PC-9 (cell line): ENCODE results near the gene ADAMTSL3. TPM values are rescaled to one million over a fixed set of nuclear protein-coding genes. Genes with fewer than 3 reads are reported as not detected.

Source experiments
- BruUV-seq: library from RNA; stranded (reverse); fragments of 400-500 nt; replicated peaks from 2 replicates; lab custom pipeline; 2021; lab: Mats Ljungman, UMichigan
- CTCF ChIA-PET: fragments of 300-600 bp; sonication (Branson Sonifier 250); formaldehyde crosslinking; loops from one replicate; lab custom pipeline; 2022; ENCODE audit warnings: antibody characterized with exemption; lab: Charles Lee
- POLR2A ChIA-PET: fragments of 300-600 bp; sonication (Branson Sonifier 250); formaldehyde crosslinking; loops from one replicate; lab custom pipeline; 2022; ENCODE audit warnings: antibody characterized with exemption; ENCODE audit not compliant: unreplicated experiment; lab: Charles Lee
- DNase-seq, 2 experiments: peaks; one replicate each; pipeline versions ENCODE4 v3.0.0 to v3.0.0-alpha.2; 2015 to 2022; ENCODE audit warnings: mixed read lengths in 1 of 2
- H2AFZ ChIP-seq: fragments of 200-600 bp; sonication (generic); 2 replicates; pipeline ENCODE4 v1.8.1; 2017; ENCODE audit warnings: antibody characterized with exemption
- H3F3A ChIP-seq: fragments of 200-600 bp; sonication (generic); 2 replicates; pipeline ENCODE4 v1.8.1; 2017; ENCODE audit warnings: antibody characterized with exemption, mild to moderate bottlenecking, low read depth; ENCODE audit not compliant: insufficient read depth
- H3K27ac ChIP-seq: fragments of 200-600 bp; sonication (generic); 2 replicates; pipeline ENCODE4 v1.6.1; 2016; ENCODE audit warnings: mixed run types
- H3K27me3 ChIP-seq: fragments of 200-600 bp; sonication (generic); 2 replicates; pipeline ENCODE4 v1.6.1; 2016; ENCODE audit warnings: low read depth, mixed run types; ENCODE audit not compliant: insufficient read depth
- H3K36me3 ChIP-seq: fragments of 200-600 bp; sonication (generic); 2 replicates; pipeline ENCODE4 v1.6.1; 2016; ENCODE audit warnings: low read depth, mixed run types
- H3K4me1 ChIP-seq: fragments of 200-600 bp; sonication (generic); replicated peaks from 2 replicates; pipeline ENCODE4 v1.6.1; 2016; ENCODE audit warnings: mixed run types; ENCODE audit not compliant: insufficient read depth
- H3K4me2 ChIP-seq: fragments of 200-600 bp; sonication (generic); 2 replicates; pipeline ENCODE4 v1.6.1; 2017; ENCODE audit warnings: mixed run types
- H3K4me3 ChIP-seq: fragments of 200-600 bp; sonication (generic); 2 replicates; pipeline ENCODE4 v1.6.1; 2016; ENCODE audit warnings: mixed run types
- H3K79me2 ChIP-seq: fragments of 200-600 bp; sonication (generic); 2 replicates; pipeline ENCODE4 v1.6.1; 2017; ENCODE audit warnings: low read depth, mixed run types
- H3K9me2 ChIP-seq: fragments of 200-600 bp; sonication (generic); 2 replicates; pipeline ENCODE4 v1.8.1; 2017; ENCODE audit warnings: mild to moderate bottlenecking; ENCODE audit not compliant: insufficient read depth
- H3K9me3 ChIP-seq: fragments of 200-600 bp; sonication (generic); 2 replicates; pipeline ENCODE4 v1.8.1; 2016; ENCODE audit warnings: low read depth; ENCODE audit not compliant: insufficient read depth
- H4K20me1 ChIP-seq: fragments of 200-600 bp; sonication (generic); 2 replicates; pipeline ENCODE4 v1.8.1; 2017; ENCODE audit not compliant: insufficient read depth
- CTCF ChIP-seq: fragments of 200-600 bp; sonication (generic); conservative IDR thresholded peaks from 2 replicates; pipeline ENCODE4 v1.6.1; 2017; ENCODE audit warnings: mixed run types, antibody characterized with exemption, mild to moderate bottlenecking, moderate library complexity
- EZH2 ChIP-seq: fragments of 200-600 bp; sonication (generic); IDR thresholded peaks from 2 replicates; pipeline ENCODE4 v1.8.0; 2017; ENCODE audit warnings: antibody characterized with exemption, low read depth
- intact Hi-C: fragments of 100-400 bp; cut with micrococcal nuclease; formaldehyde crosslinking; loops from one replicate; pipeline ENCODE4 v1.10.0; 2022; ENCODE audit not compliant: unreplicated experiment
- total RNA-seq: library from RNA; stranded (reverse); gene quantifications from 2 replicates; pipeline ENCODE4 v1.2.3, GENCODE V29; 2021

Gene ADAMTSL3
- total RNA-seq, 1 experiment from 2014 or later: 5.0 TPM

GRCh38 chr15:83810110-83810509, 156.2 kb downstream of the ADAMTSL3 start:
- Histone ChIP-seq H3K4me1 (no peaks in the 10 kb centered on the region), H3F3A (no peaks in the 10 kb centered on the region), H3K9me2 (no peaks in the 10 kb centered on the region), H3K27ac (no peak overlapping the region), H3K27me3 (no peaks in the 10 kb centered on the region), H2AFZ (no peak overlapping the region), H3K79me2 (no peaks in the 10 kb centered on the region), H3K4me2 (no peak overlapping the region), H3K9me3 (no peaks in the 10 kb centered on the region; the same call in 1 of the 2 replicates), H3K36me3 (no peaks in the 10 kb centered on the region), H3K4me3 (no peak overlapping the region), H4K20me1 (no peaks in the 10 kb centered on the region)
- no peak for DNase-seq
- ChIA-PET CTCF (no interaction called here), POLR2A (no interaction called here)
- TF ChIP-seq CTCF: no peak
- TF ChIP-seq EZH2: no peak
- intact Hi-C loops: no loop called here
- no TSS peak for BruUV-seq

- no TSS peak for BruUV-seq
- no peaks in the 10 kb centered on the region for H3K27me3 ChIP-seq
- no peaks in the 10 kb centered on the region for H3K36me3 ChIP-seq
- ChIA-PET CTCF (no interaction called here), POLR2A (no interaction called here)
- H4K20me1 ChIP-seq: no peaks in the 10 kb centered on the region
- H3K9me2 ChIP-seq: no peaks in the 10 kb centered on the region
- TF ChIP-seq EZH2 (no peak), CTCF (no peak)
- H3K4me1 ChIP-seq: no peaks in the 10 kb centered on the region
- H3K27ac ChIP-seq: no peak overlapping the region
- no peak overlapping the region for H3K4me2 ChIP-seq
- H3K4me3 ChIP-seq: no peak overlapping the region
- H2AFZ ChIP-seq: no peak overlapping the region
- intact Hi-C loops: no loop called here
- H3K9me3 ChIP-seq: no peaks in the 10 kb centered on the region
- no peaks in the 10 kb centered on the region for H3K79me2 ChIP-seq
- no peaks in the 10 kb centered on the region for H3F3A ChIP-seq
- DNase-seq: no peak
Measured at GRCh38 chr15:83813682-83814081, 159.8 kb downstream of the ADAMTSL3 start.

DNA sequence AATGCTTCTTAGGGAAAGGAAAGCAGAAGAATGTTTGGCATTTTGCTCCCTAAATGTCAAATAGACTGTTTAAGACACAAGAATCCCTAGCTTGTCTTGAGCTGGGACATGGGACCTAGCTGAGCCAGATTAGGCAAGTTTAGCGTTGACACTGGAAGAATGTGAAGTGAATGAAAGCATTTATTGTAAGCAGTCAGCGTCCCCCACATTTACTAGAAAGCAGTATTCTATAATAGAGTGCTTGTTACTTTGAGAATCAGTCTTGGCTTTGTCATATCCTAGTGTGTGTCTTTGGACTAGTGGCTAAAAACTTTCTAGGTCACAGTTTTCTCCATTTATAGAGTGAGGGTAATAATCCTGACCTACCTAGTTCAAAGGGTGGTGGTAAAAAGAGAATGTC, 161.6 kb downstream of the ADAMTSL3 start:
- Histone ChIP-seq H3K9me2 (no peaks in the 10 kb centered on the region), H4K20me1 (no peaks in the 10 kb centered on the region), H3F3A (no peaks in the 10 kb centered on the region), H3K27ac (no peak overlapping the region), H3K36me3 (no peaks in the 10 kb centered on the region), H3K79me2 (no peaks in the 10 kb centered on the region), H3K4me1 (no peaks in the 10 kb centered on the region), H3K4me3 (no peak overlapping the region), H3K9me3 (no peaks in the 10 kb centered on the region), H2AFZ (no peak overlapping the region), H3K27me3 (no peaks in the 10 kb centered on the region), H3K4me2 (no peak overlapping the region)
- intact Hi-C loops: no loop called here
- CTCF ChIA-PET: no interaction called here
- TF ChIP-seq EZH2: no peak
- TF ChIP-seq CTCF: no peak
- no TSS peak for BruUV-seq
- POLR2A ChIA-PET: no interaction called here
- no peak for DNase-seq
